Kidney (tissue), 14 donors: Measurements from ENCODE around the gene TSFM. TPM values are rescaled to one million over a fixed set of nuclear protein-coding genes. Genes with fewer than 3 reads are reported as not detected.

Experiments
- DNase-seq, 5 donors: peaks; one replicate each; pipeline ENCODE4 v3.0.0-alpha.2; 2013 to 2020
- FAIRE-seq: peaks from 2 replicates; lab custom pipeline; 2012; peaks lifted over from hg19 to GRCh38; lab: Jason Lieb, UNC
- H3K27ac ChIP-seq, 2 donors: one replicate each; pipeline ENCODE4 v1.7.0; 2013; ENCODE audit warnings: low read depth in 2 of 2, low read length in 2 of 2, inconsistent platforms in 1 of 2
- H3K27me3 ChIP-seq: one replicate; pipeline ENCODE4 v1.7.1; 2013; ENCODE audit warnings: low read length, inconsistent platforms; ENCODE audit not compliant: control insufficient read depth, insufficient read depth
- H3K36me3 ChIP-seq, 3 donors: one replicate each; pipeline versions ENCODE4 v1.7.0 to v1.7.1; 2013; ENCODE audit warnings: low read length in 3 of 3, control low read depth in 1 of 3, inconsistent platforms in 1 of 3; ENCODE audit not compliant: insufficient read depth in 3 of 3, control insufficient read depth in 2 of 3
- H3K4me1 ChIP-seq, 3 donors: one replicate each; pipeline versions ENCODE4 v1.7.0 to v1.7.1; 2013; ENCODE audit warnings: low read length in 3 of 3, inconsistent platforms in 1 of 3, low read depth in 1 of 3; ENCODE audit not compliant: control insufficient read depth in 2 of 3, insufficient read depth in 2 of 3
- H3K4me3 ChIP-seq, 3 donors: one replicate each; pipeline versions ENCODE4 v1.7.0 to v1.8.1; 2013; ENCODE audit warnings: low read length in 3 of 3, control low read depth in 1 of 3, inconsistent platforms in 1 of 3
- H3K9ac ChIP-seq, 3 donors: one replicate each; pipeline versions ENCODE4 v1.7.0 to v1.7.1; 2013; ENCODE audit warnings: low read length in 3 of 3, control low read depth in 1 of 3, inconsistent platforms in 1 of 3
- H3K9me3 ChIP-seq, 3 donors: one replicate each; pipeline versions ENCODE4 v1.7.0 to v1.7.1; 2013; ENCODE audit warnings: low read length in 3 of 3, control low read depth in 1 of 3, inconsistent platforms in 1 of 3; ENCODE audit not compliant: control insufficient read depth in 2 of 3, insufficient read depth in 1 of 3
- intact Hi-C: fragments of 100-400 bp; cut with DNase I; formaldehyde crosslinking; loops from one replicate; pipeline ENCODE4 v1.11.1; 2022
- polyA plus RNA-seq: library from polyadenylated mRNA; stranded (reverse); fragments of 350-450 nt; fragmentation: Illumina TruSeq; extraction: RNeasy Lipid Tissue Mini Kit (QIAGEN cat#74804); gene quantifications from one replicate; pipeline ENCODE4 v1.2.3, GENCODE V29; 2014; ENCODE audit warnings: low read depth, low replicate concordance; ENCODE audit not compliant: insufficient read depth
- total RNA-seq: library from RNA; stranded (reverse); fragmentation: NEBNext Ultra II Directional; extraction: Animal tissue kit (Norgen Biotek cat#: 25700); gene quantifications from one replicate; pipeline ENCODE4 v1.2.1, GENCODE V29; 2021
- TF ChIP-seq, protein P1 (sequence below): IDR thresholded peaks from 3 replicates; pipeline ENCODE4 v1.5.1; 2012; ENCODE audit warnings: mild to moderate bottlenecking, moderate library complexity, borderline replicate concordance; ENCODE audit not compliant: insufficient read depth; ENCODE audit errors: extremely low read depth
- donor health status: control.
- donor health status: control.
- donor health status: control.
- donor health status: control.
- donor health status: control.
- donor health status: DM: yes; HTN: yes; CAD: no.
- donor health status: Normal renal cell carcinoma (clear cell type).

Gene TSFM
- total and polyA plus RNA-seq, 2 donors from 2014 or later: 32.8 to 84.6 TPM

GRCh38 chr12:57829025-57829777 lies 46.6 kb downstream of the TSFM start:
- peaks cover 27 to 48% (median 45%) of the 10 kb centered on the region in 3 donors for H3K36me3 ChIP-seq
- H3K4me3 ChIP-seq: no peak overlapping the region
- H3K9ac ChIP-seq: no peak overlapping the region
- DNase-seq: no peak
- no peaks in the 10 kb centered on the region for H3K27me3 ChIP-seq
- no peak overlapping the region for H3K27ac ChIP-seq
- peaks cover 2 to 40% (median 23%) of the 10 kb centered on the region in 3 donors for H3K4me1 ChIP-seq
- intact Hi-C loops: no loop called here
- no peaks in the 10 kb centered on the region for H3K9me3 ChIP-seq
- FAIRE-seq: no peak
- TF ChIP-seq, protein P1, sequence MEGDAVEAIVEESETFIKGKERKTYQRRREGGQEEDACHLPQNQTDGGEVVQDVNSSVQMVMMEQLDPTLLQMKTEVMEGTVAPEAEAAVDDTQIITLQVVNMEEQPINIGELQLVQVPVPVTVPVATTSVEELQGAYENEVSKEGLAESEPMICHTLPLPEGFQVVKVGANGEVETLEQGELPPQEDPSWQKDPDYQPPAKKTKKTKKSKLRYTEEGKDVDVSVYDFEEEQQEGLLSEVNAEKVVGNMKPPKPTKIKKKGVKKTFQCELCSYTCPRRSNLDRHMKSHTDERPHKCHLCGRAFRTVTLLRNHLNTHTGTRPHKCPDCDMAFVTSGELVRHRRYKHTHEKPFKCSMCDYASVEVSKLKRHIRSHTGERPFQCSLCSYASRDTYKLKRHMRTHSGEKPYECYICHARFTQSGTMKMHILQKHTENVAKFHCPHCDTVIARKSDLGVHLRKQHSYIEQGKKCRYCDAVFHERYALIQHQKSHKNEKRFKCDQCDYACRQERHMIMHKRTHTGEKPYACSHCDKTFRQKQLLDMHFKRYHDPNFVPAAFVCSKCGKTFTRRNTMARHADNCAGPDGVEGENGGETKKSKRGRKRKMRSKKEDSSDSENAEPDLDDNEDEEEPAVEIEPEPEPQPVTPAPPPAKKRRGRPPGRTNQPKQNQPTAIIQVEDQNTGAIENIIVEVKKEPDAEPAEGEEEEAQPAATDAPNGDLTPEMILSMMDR: no peak

DNA sequence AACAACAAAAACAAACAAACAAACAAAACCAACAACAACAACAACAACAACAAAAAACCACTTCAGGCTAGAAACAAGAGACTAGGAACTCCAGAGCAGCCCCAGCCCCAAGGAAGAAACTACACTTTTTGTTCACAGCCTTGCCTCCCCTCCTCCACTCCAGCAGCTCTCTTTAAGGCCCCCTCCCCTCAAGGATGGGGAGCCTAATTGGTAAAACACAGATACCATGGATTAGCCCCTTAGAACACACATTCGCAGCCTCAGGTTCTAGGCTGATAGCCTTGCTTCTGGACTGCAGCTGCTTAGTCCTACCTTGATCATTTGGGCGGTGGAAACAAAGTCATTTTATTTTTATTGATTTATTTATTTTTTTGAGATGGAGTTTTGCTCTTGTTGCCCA lies 47.8 kb downstream of the TSFM start:
- DNase-seq: no peak
- Histone ChIP-seq H3K9ac (no peak overlapping the region), H3K36me3 (peaks cover 21 to 36% (median 33%) of the 10 kb centered on the region in 3 donors), H3K27ac (peak overlapping the region in 1 of 2 donors; percentile 50), H3K4me1 (peaks cover 2 to 48% (median 29%) of the 10 kb centered on the region in 3 donors), H3K27me3 (no peaks in the 10 kb centered on the region), H3K9me3 (no peaks in the 10 kb centered on the region), H3K4me3 (no peak overlapping the region)
- no peak for FAIRE-seq
- intact Hi-C loops: loop anchor here (5.0 kb wide), 1 partner anchor 67 kb away; no protein-coding TSS in a partner anchor
- TF ChIP-seq, protein P1: no peak

DNA sequence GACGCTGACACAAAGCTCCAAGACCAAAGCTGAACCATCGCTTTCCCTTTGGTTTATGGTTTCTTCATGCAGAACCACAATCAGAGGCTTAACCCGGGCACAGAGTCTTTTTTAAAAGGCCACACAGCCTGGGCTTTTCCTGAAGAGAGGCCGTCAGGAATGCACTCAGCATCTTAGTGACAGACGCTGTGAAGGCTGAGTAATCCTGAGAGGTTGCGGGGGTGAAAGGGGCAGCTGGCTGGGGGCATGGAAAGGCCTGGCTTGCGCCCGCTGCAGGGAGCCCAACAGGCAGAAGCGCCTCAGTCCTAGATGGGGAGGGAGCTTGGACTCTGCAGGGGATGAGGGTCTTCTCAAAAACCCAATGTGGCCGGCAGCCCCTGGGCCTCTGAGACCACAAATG lies 50.4 kb downstream of the TSFM start:
- H3K9me3 ChIP-seq: no peaks in the 10 kb centered on the region
- H3K9ac ChIP-seq: peak overlapping the region in 1 of 3 donors; percentile 48
- peaks cover 3 to 12% (median 11%) of the 10 kb centered on the region in 3 donors for H3K36me3 ChIP-seq
- H3K27me3 ChIP-seq: no peaks in the 10 kb centered on the region
- intact Hi-C loops: loop anchor here (5.0 kb wide), 1 partner anchor 64 kb away; no protein-coding TSS in a partner anchor
- H3K27ac ChIP-seq: peak overlapping the region in 1 of 2 donors; percentile 24
- peak overlapping the region in 1 of 3 donors; percentile 27 for H3K4me3 ChIP-seq
- TF ChIP-seq, protein P1: no peak
- no peak for DNase-seq
- peaks cover 8 to 69% (median 51%) of the 10 kb centered on the region in 3 donors for H3K4me1 ChIP-seq
- FAIRE-seq: no peak
